Natural killer cell treated with Interleukin-12 subunit alpha and Interleukin-12 subunit beta and Interleukin-15 and Interleukin-18, amount 100 ng/mL, for 72 hours (primary cell): Measurements from ENCODE around the gene CCSER1. TPM values are rescaled to one million over a fixed set of nuclear protein-coding genes. Genes with fewer than 3 reads are reported as not detected.
"Not testable (repeated sequence)": the region's sequence is repeated elsewhere in the genome, so short reads cannot be mapped to it uniquely, and the experiment has no call there.

Source experiments
- ATAC-seq, 2 donors: fragments of 150-1000 bp; cut with Tn5 transposase in 1 of 2; sonication (Bioruptor Pico), chemical (Tn5 transposase) in 1 of 2; 2 replicates each; pipeline ENCODE4 v1.10.0; 2021
- DNase-seq: peaks from one replicate; pipeline ENCODE4 v3.0.0; 2022; ENCODE audit warnings: low spot score
- H3K27ac Mint-ChIP-seq, 2 donors: 1 replicate in 1 of 2; 2 replicates in 1 of 2; pipeline ENCODE4 v1.8.0; 2022; ENCODE audit warnings: mixed read lengths in 2 of 2, mild to moderate bottlenecking in 1 of 2, moderate library complexity in 1 of 2
- H3K27me3 Mint-ChIP-seq, 2 donors: 1 replicate in 1 of 2; 2 replicates in 1 of 2; pipeline ENCODE4 v1.8.0; 2022; ENCODE audit warnings: mixed read lengths in 2 of 2
- H3K36me3 Mint-ChIP-seq: one replicate; pipeline ENCODE4 v1.8.0; 2022; ENCODE audit warnings: mixed read lengths
- H3K4me1 Mint-ChIP-seq, 2 donors: 1 replicate in 1 of 2; 2 replicates in 1 of 2; pipeline ENCODE4 v1.8.0; 2022; ENCODE audit warnings: low read depth in 2 of 2, mixed read lengths in 2 of 2, mild to moderate bottlenecking in 1 of 2
- H3K4me3 Mint-ChIP-seq: one replicate; pipeline ENCODE4 v1.8.0; 2022; ENCODE audit warnings: mixed read lengths
- H3K9me3 Mint-ChIP-seq: 2 replicates; pipeline ENCODE4 v1.8.0; 2022; ENCODE audit warnings: mixed read lengths
- total RNA-seq, 2 donors: library from RNA; stranded (reverse); gene quantifications; one replicate each; pipeline ENCODE4 v1.2.3, GENCODE V29; 2022

Gene CCSER1
- total RNA-seq, 2 donors from 2014 or later = 0.17 TPM; not detected in 1

- H3K27ac Mint-ChIP-seq = no peak overlapping the region
- no peaks in the 10 kb centered on the region for H3K4me1 Mint-ChIP-seq
- no peak for DNase-seq
- peaks cover 4% of the 10 kb centered on the region for H3K36me3 Mint-ChIP-seq
- H3K9me3 Mint-ChIP-seq = peaks cover 8% of the 10 kb centered on the region
- no peak overlapping the region for H3K4me3 Mint-ChIP-seq
- no peaks in the 10 kb centered on the region for H3K27me3 Mint-ChIP-seq
- ATAC-seq = no peak
Measured at GRCh38 chr4:90883519-90883918, 756.3 kb downstream of the CCSER1 start.

GRCh38 chr4:90888571-90888970 lies 761.4 kb downstream of the CCSER1 start:
- no peaks in the 10 kb centered on the region for H3K4me1 Mint-ChIP-seq
- no peak overlapping the region for H3K4me3 Mint-ChIP-seq
- no peaks in the 10 kb centered on the region for H3K36me3 Mint-ChIP-seq
- no peak overlapping the region for H3K27ac Mint-ChIP-seq
- H3K27me3 Mint-ChIP-seq = no peaks in the 10 kb centered on the region
- DNase-seq (no peak), ATAC-seq (no peak)
- no peaks in the 10 kb centered on the region for H3K9me3 Mint-ChIP-seq

GRCh38 chr4:90889171-90889570 lies 762.0 kb downstream of the CCSER1 start:
- Mint-ChIP-seq H3K36me3 (no peaks in the 10 kb centered on the region), H3K4me1 (no peaks in the 10 kb centered on the region), H3K9me3 (no peaks in the 10 kb centered on the region), H3K4me3 (no peak overlapping the region), H3K27me3 (no peaks in the 10 kb centered on the region), H3K27ac (no peak overlapping the region)
- ATAC-seq (no peak), DNase-seq (no peak)

GRCh38 chr4:90903413-90903812 lies 776.2 kb downstream of the CCSER1 start:
- H3K27me3 Mint-ChIP-seq, H3K4me3 Mint-ChIP-seq, ATAC-seq, H3K4me1 Mint-ChIP-seq, DNase-seq, H3K27ac Mint-ChIP-seq, H3K36me3 Mint-ChIP-seq: not testable (repeated sequence)
- H3K9me3 Mint-ChIP-seq = peaks cover 37% of the 10 kb centered on the region

GRCh38 chr4:90904021-90904420 lies 776.8 kb downstream of the CCSER1 start:
- H3K4me3 Mint-ChIP-seq = no peak overlapping the region
- no peak for ATAC-seq
- H3K4me1 Mint-ChIP-seq = no peaks in the 10 kb centered on the region
- H3K9me3 Mint-ChIP-seq = peaks cover 34% of the 10 kb centered on the region
- no peaks in the 10 kb centered on the region for H3K27me3 Mint-ChIP-seq
- H3K27ac Mint-ChIP-seq = no peak overlapping the region
- peaks cover 7% of the 10 kb centered on the region for H3K36me3 Mint-ChIP-seq
- no peak for DNase-seq

GRCh38 chr4:90906239-90906638 lies 779.0 kb downstream of the CCSER1 start:
- Mint-ChIP-seq H3K27me3 (no peaks in the 10 kb centered on the region), H3K4me1 (no peaks in the 10 kb centered on the region), H3K27ac (no peak overlapping the region), H3K9me3 (peaks cover 34% of the 10 kb centered on the region), H3K4me3 (no peak overlapping the region), H3K36me3 (peaks cover 7% of the 10 kb centered on the region)
- DNase-seq (no peak), ATAC-seq (no peak)

- H3K4me3 Mint-ChIP-seq, H3K27ac Mint-ChIP-seq, H3K4me1 Mint-ChIP-seq, H3K27me3 Mint-ChIP-seq, DNase-seq, ATAC-seq: not testable (repeated sequence)
- H3K36me3 Mint-ChIP-seq = peaks cover 11% of the 10 kb centered on the region
- H3K9me3 Mint-ChIP-seq = peaks cover 28% of the 10 kb centered on the region
Measured at GRCh38 chr4:90911724-90912434, 784.7 kb downstream of the CCSER1 start.

GRCh38 chr4:90922174-90922573 lies 795.0 kb downstream of the CCSER1 start:
- Mint-ChIP-seq H3K9me3 (no peaks in the 10 kb centered on the region), H3K36me3 (no peaks in the 10 kb centered on the region), H3K27ac (no peak overlapping the region), H3K27me3 (no peaks in the 10 kb centered on the region), H3K4me3 (no peak overlapping the region), H3K4me1 (no peaks in the 10 kb centered on the region)
- ATAC-seq = no peak
- DNase-seq = no peak

- no peak overlapping the region for H3K4me3 Mint-ChIP-seq
- no peak for DNase-seq
- no peak overlapping the region for H3K27ac Mint-ChIP-seq
- no peaks in the 10 kb centered on the region for H3K27me3 Mint-ChIP-seq
- H3K9me3 Mint-ChIP-seq = peaks cover 3% of the 10 kb centered on the region
- no peak for ATAC-seq
- no peaks in the 10 kb centered on the region for H3K36me3 Mint-ChIP-seq
- H3K4me1 Mint-ChIP-seq = no peaks in the 10 kb centered on the region
Measured at GRCh38 chr4:90926957-90927356, 799.8 kb downstream of the CCSER1 start.

- H3K4me3 Mint-ChIP-seq = no peak overlapping the region
- ATAC-seq = no peak
- H3K27me3 Mint-ChIP-seq = no peaks in the 10 kb centered on the region
- no peak overlapping the region for H3K27ac Mint-ChIP-seq
- H3K36me3 Mint-ChIP-seq = no peaks in the 10 kb centered on the region
- peaks cover 13% of the 10 kb centered on the region for H3K9me3 Mint-ChIP-seq
- H3K4me1 Mint-ChIP-seq = no peaks in the 10 kb centered on the region
- DNase-seq = no peak
Measured at GRCh38 chr4:90943311-90943710, 816.1 kb downstream of the CCSER1 start.

- no peaks in the 10 kb centered on the region for H3K27me3 Mint-ChIP-seq
- peaks cover 13% of the 10 kb centered on the region for H3K9me3 Mint-ChIP-seq
- DNase-seq (no peak), ATAC-seq (no peak)
- no peak overlapping the region for H3K27ac Mint-ChIP-seq
- H3K4me1 Mint-ChIP-seq = no peaks in the 10 kb centered on the region
- H3K36me3 Mint-ChIP-seq = no peaks in the 10 kb centered on the region
- H3K4me3 Mint-ChIP-seq = no peak overlapping the region
Measured at GRCh38 chr4:90946945-90947344, 819.8 kb downstream of the CCSER1 start.

- Mint-ChIP-seq H3K9me3 (peaks cover 4% of the 10 kb centered on the region), H3K4me3 (no peak overlapping the region), H3K27ac (no peak overlapping the region), H3K4me1 (no peaks in the 10 kb centered on the region), H3K27me3 (no peaks in the 10 kb centered on the region), H3K36me3 (no peaks in the 10 kb centered on the region)
- ATAC-seq = no peak
- DNase-seq = no peak
Measured at GRCh38 chr4:90950385-90950841, 823.2 kb downstream of the CCSER1 start.

- no peak for ATAC-seq
- no peak overlapping the region for H3K27ac Mint-ChIP-seq
- no peaks in the 10 kb centered on the region for H3K36me3 Mint-ChIP-seq
- no peak overlapping the region for H3K4me3 Mint-ChIP-seq
- DNase-seq = no peak
- H3K9me3 Mint-ChIP-seq = peaks cover 8% of the 10 kb centered on the region
- H3K4me1 Mint-ChIP-seq = no peaks in the 10 kb centered on the region
- no peaks in the 10 kb centered on the region for H3K27me3 Mint-ChIP-seq
Measured at GRCh38 chr4:90951037-90951436, 823.8 kb downstream of the CCSER1 start.

- Mint-ChIP-seq H3K9me3 (peaks cover 14% of the 10 kb centered on the region), H3K27me3 (no peaks in the 10 kb centered on the region), H3K27ac (no peak overlapping the region), H3K4me3 (no peak overlapping the region), H3K4me1 (no peaks in the 10 kb centered on the region), H3K36me3 (no peaks in the 10 kb centered on the region)
- no peak for DNase-seq
- no peak for ATAC-seq
Measured at GRCh38 chr4:90958256-90958895, 831.2 kb downstream of the CCSER1 start.
